Endothelial cell of umbilical vein (primary cell): ENCODE results near the gene HMG20A.

Experiments
- CTCF ChIP-seq, 2 donors: IDR thresholded peaks; 1 replicate in 1 of 2; 2 replicates in 1 of 2; pipeline ENCODE4 v1.5.1; 2011; ENCODE audit warnings: low read length in 2 of 2, mild to moderate bottlenecking in 2 of 2, moderate library complexity in 2 of 2, control low read depth in 1 of 2, inconsistent platforms in 1 of 2, low read depth in 1 of 2; ENCODE audit not compliant: insufficient read depth in 1 of 2; ENCODE audit errors: extremely low read depth in 1 of 2
- EZH2 ChIP-seq: IDR thresholded peaks from 2 replicates; pipeline ENCODE4 v1.6.1; 2012; ENCODE audit warnings: borderline replicate concordance, low read depth, mild to moderate bottlenecking, moderate library complexity, low read length, inconsistent platforms; ENCODE audit not compliant: severe bottlenecking
- MAX ChIP-seq: IDR thresholded peaks from 2 replicates; pipeline ENCODE4 v1.6.1; 2011; ENCODE audit not compliant: insufficient read depth, insufficient read length
- POLR2A ChIP-seq: IDR thresholded peaks from 2 replicates; pipeline ENCODE4 v1.6.1; 2012; ENCODE audit warnings: low read depth, mild to moderate bottlenecking, control low read depth, low read length
- POLR2AphosphoS5 ChIP-seq: IDR thresholded peaks from 2 replicates; pipeline ENCODE4 v1.6.1; 2012; ENCODE audit warnings: low read depth, mild to moderate bottlenecking, control low read depth, low read length, moderate library complexity; ENCODE audit not compliant: insufficient read depth

GRCh38 chr15:77468896-77469295 lies 48.2 kb downstream of the HMG20A start:
- no peak for TF ChIP-seq EZH2
- TF ChIP-seq CTCF (IDR thresholded peaks at IDR 0.05; ENCODE audit: extremely low read depth in 1 of 2, insufficient read depth in 1 of 2, low read depth in 1 of 2, low read length in 2 of 2): no peak
- TF ChIP-seq POLR2AphosphoS5: no peak
- TF ChIP-seq POLR2A: no peak
- no peak for TF ChIP-seq MAX
